HEK293 (cell line): ENCODE measurements around the gene FRMD4B.
"Not testable (repeated sequence)": the region's sequence is repeated elsewhere in the genome, so short reads cannot be mapped to it uniquely, and the experiment has no call there.

ENCODE experiments used
- CTCF ChIA-PET: fragments of 350-600 bp; formaldehyde crosslinking; extraction: SDS; loops from one replicate; lab custom pipeline; 2021; ENCODE audit warnings: antibody characterized with exemption; lab: Yijun Ruan, JAX
- POLR2A ChIA-PET: fragments of 300-600 bp; formaldehyde crosslinking; extraction: SDS; loops from one replicate; lab custom pipeline; 2020; ENCODE audit warnings: antibody characterized with exemption, inconsistent platforms; lab: Yijun Ruan, JAX
- H3K27ac ChIP-seq: fragments of 200-500 bp; sonication (Bioruptor generic); 2 replicates; pipeline ENCODE4 v1.5.1; 2014; ENCODE audit warnings: low read depth, low read length, control low read depth, inconsistent platforms; ENCODE audit errors: extremely low read depth
- H3K36me3 ChIP-seq, 2 experiments: fragments of 200-500 bp in 1 of 2; sonication (Bioruptor generic) in 1 of 2; 1 replicate in 1 of 2; 2 replicates in 1 of 2; pipeline ENCODE4 v1.5.1; 2014 to 2017; ENCODE audit warnings: inconsistent platforms in 2 of 2, low read length in 2 of 2; ENCODE audit not compliant: control insufficient read depth in 2 of 2, insufficient read depth in 1 of 2
- H3K4me1 ChIP-seq: fragments of 200-500 bp; sonication (Bioruptor generic); 2 replicates; pipeline ENCODE4 v1.5.1; 2014; ENCODE audit warnings: mild to moderate bottlenecking, low read length, inconsistent platforms; ENCODE audit not compliant: control insufficient read depth, insufficient read depth
- H3K4me3 ChIP-seq: 2 replicates; pipeline ENCODE4 v1.5.1; 2011; ENCODE audit warnings: low read depth, mild to moderate bottlenecking, control low read depth, low read length, moderate library complexity
- H3K9me3 ChIP-seq: fragments of 200-500 bp; sonication (Bioruptor generic); 2 replicates; pipeline ENCODE4 v1.5.1; 2014; ENCODE audit warnings: low read depth, low read length, inconsistent platforms; ENCODE audit not compliant: control insufficient read depth, insufficient read depth
- EGR2 ChIP-seq: fragments of 450-650 bp; formaldehyde crosslinking; IDR thresholded peaks from 2 replicates; pipeline ENCODE4 v1.5.1; 2016; ENCODE audit warnings: low read depth, missing biosample characterization, missing genetic modification characterization
- HIC1 ChIP-seq: fragments of 450-650 bp; formaldehyde crosslinking; IDR thresholded peaks from 2 replicates; pipeline ENCODE4 v1.5.1; 2016; ENCODE audit warnings: missing biosample characterization, missing genetic modification characterization
- PRDM2 ChIP-seq: fragments of 450-650 bp; formaldehyde crosslinking; IDR thresholded peaks from 2 replicates; pipeline ENCODE4 v1.5.1; 2016; ENCODE audit warnings: missing biosample characterization, missing genetic modification characterization, borderline replicate concordance
- RBAK ChIP-seq: fragments of 450-650 bp; formaldehyde crosslinking; IDR thresholded peaks from 2 replicates; pipeline ENCODE4 v1.5.1; 2016; ENCODE audit warnings: missing biosample characterization, missing genetic modification characterization
- TCF7L2 ChIP-seq: IDR thresholded peaks from 2 replicates; pipeline ENCODE4 v1.6.1; 2011; ENCODE audit warnings: low read depth, mild to moderate bottlenecking, inconsistent platforms, low read length, moderate library complexity, borderline replicate concordance
- YY2 ChIP-seq: fragments of 450-650 bp; formaldehyde crosslinking; IDR thresholded peaks from 2 replicates; pipeline ENCODE4 v1.5.1; 2016; ENCODE audit warnings: missing biosample characterization, missing genetic modification characterization
- ZBTB17 ChIP-seq: fragments of 450-650 bp; formaldehyde crosslinking; IDR thresholded peaks from 2 replicates; pipeline ENCODE4 v1.5.1; 2016; ENCODE audit warnings: missing biosample characterization, missing genetic modification characterization
- ZEB2 ChIP-seq: fragments of 450-650 bp; formaldehyde crosslinking; IDR thresholded peaks from 2 replicates; pipeline ENCODE4 v1.5.1; 2016; ENCODE audit warnings: missing biosample characterization, missing genetic modification characterization
- ZNF112 ChIP-seq: fragments of 450-650 bp; formaldehyde crosslinking; IDR thresholded peaks from 2 replicates; pipeline ENCODE4 v1.5.0; 2017; ENCODE audit warnings: missing biosample characterization, missing genetic modification characterization
- ZNF16 ChIP-seq: fragments of 450-650 bp; formaldehyde crosslinking; IDR thresholded peaks from 2 replicates; pipeline ENCODE4 v1.5.1; 2016; ENCODE audit warnings: low read depth, missing biosample characterization, missing genetic modification characterization
- ZNF169 ChIP-seq: fragments of 450-650 bp; formaldehyde crosslinking; IDR thresholded peaks from 2 replicates; pipeline ENCODE4 v1.5.1; 2016; ENCODE audit warnings: missing biosample characterization, missing genetic modification characterization
- ZNF221 ChIP-seq: fragments of 450-650 bp; formaldehyde crosslinking; IDR thresholded peaks from 2 replicates; pipeline ENCODE4 v1.5.1; 2017; ENCODE audit warnings: missing biosample characterization, missing genetic modification characterization, borderline replicate concordance
- ZNF274 ChIP-seq, 2 experiments: fragments of 200-500 bp in 1 of 2; fragments of 450-650 bp in 1 of 2; sonication (Bioruptor generic) in 1 of 2; formaldehyde crosslinking in 1 of 2; IDR thresholded peaks; 2 replicates each; pipeline versions ENCODE4 v1.5.1 to v1.6.1; 2014 to 2016; ENCODE audit warnings: borderline replicate concordance in 1 of 2, inconsistent platforms in 1 of 2, low read length in 1 of 2, missing biosample characterization in 1 of 2, missing genetic modification characterization in 1 of 2
- ZNF354C ChIP-seq: fragments of 450-650 bp; formaldehyde crosslinking; IDR thresholded peaks from 2 replicates; pipeline ENCODE4 v1.5.1; 2016; ENCODE audit warnings: missing biosample characterization, missing genetic modification characterization, low read depth, borderline replicate concordance
- ZNF366 ChIP-seq: fragments of 450-650 bp; formaldehyde crosslinking; conservative IDR thresholded peaks from 2 replicates; pipeline ENCODE4 v1.5.1; 2016; ENCODE audit warnings: missing biosample characterization, missing genetic modification characterization
- ZNF571 ChIP-seq: fragments of 450-650 bp; formaldehyde crosslinking; IDR thresholded peaks from 2 replicates; pipeline ENCODE4 v1.5.0; 2017; ENCODE audit warnings: missing biosample characterization, missing genetic modification characterization
- ZNF658 ChIP-seq: fragments of 450-650 bp; formaldehyde crosslinking; IDR thresholded peaks from 2 replicates; pipeline ENCODE4; 2016; ENCODE audit warnings: missing biosample characterization, missing genetic modification characterization
- ZNF664 ChIP-seq: fragments of 450-650 bp; formaldehyde crosslinking; IDR thresholded peaks from 2 replicates; pipeline ENCODE4 v1.5.1; 2016; ENCODE audit warnings: missing biosample characterization, missing genetic modification characterization
- ZNF785 ChIP-seq: fragments of 450-650 bp; formaldehyde crosslinking; IDR thresholded peaks from 2 replicates; pipeline ENCODE4 v1.5.1; 2016; ENCODE audit warnings: missing biosample characterization, missing genetic modification characterization
- ZNF791 ChIP-seq: fragments of 450-650 bp; formaldehyde crosslinking; IDR thresholded peaks from 2 replicates; pipeline ENCODE4 v1.5.1; 2016; ENCODE audit warnings: missing biosample characterization, missing genetic modification characterization
- ZSCAN23 ChIP-seq: fragments of 450-650 bp; formaldehyde crosslinking; IDR thresholded peaks from 2 replicates; pipeline ENCODE4 v1.5.1; 2016; ENCODE audit warnings: missing biosample characterization, missing genetic modification characterization
- TF ChIP-seq, protein P1 (sequence below): fragments of 450-650 bp; formaldehyde crosslinking; IDR thresholded peaks from 2 replicates; pipeline ENCODE4 v1.5.1; 2016; ENCODE audit warnings: missing biosample characterization, missing genetic modification characterization

FRMD4B gene

DNA sequence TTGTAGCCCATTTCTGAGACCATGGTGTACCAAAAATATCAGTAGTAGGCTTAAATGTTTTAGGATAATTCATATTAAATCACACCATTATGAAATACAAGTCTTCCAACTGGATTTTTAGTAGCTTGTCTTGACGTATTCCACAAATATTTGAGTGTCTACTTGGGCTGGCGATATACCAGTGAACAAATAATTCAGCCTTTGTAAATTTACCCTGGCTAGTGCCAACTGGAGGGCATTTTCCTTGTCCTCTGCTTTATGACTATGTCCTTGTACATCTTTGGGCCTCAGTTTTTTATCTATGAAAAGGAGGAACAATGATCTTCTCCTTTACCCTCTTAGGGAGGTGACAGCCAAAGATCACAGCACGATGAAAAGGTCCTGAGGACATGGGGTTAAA, 114.8 kb downstream of the FRMD4B start (continued):
- TF ChIP-seq ZNF112 (tag by site-specific recombination): no peak
- no peak for TF ChIP-seq RBAK
- no peak for TF ChIP-seq ZNF785 (tag by site-specific recombination)
- no peak for TF ChIP-seq ZNF791 (tag by site-specific recombination)
- no peak for TF ChIP-seq PRDM2 (tag by site-specific recombination)
- no peak for TF ChIP-seq ZSCAN23

DNA sequence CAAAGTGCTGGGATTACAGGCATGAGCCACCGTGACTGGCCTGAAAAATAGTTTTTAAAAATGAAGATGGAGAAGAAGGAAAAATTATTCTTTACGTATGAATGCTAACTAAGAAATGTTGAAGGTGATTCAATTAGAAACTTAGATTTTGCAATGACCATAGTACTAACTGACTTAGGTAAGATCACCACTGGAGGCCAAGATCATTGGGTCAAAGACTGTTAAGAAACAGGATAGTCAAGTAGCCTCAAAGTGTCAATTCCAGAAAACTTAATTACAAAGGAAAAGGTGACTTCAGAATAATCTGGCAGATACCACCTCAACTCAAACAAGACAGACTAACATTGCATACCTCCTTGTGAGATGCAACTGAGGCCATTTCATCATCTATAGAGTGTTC, 119.3 kb downstream of the FRMD4B start:
- Histone ChIP-seq H3K9me3 (no peaks in the 10 kb centered on the region), H3K4me1 (no peaks in the 10 kb centered on the region), H3K27ac (no peak overlapping the region)
- ChIA-PET CTCF (interaction anchor here (0.6 kb wide), 1 partner anchor 103 kb away, joined by 3 read pairs; no protein-coding TSS in a partner anchor), POLR2A (no interaction called here)
- TF ChIP-seq ZBTB17 (tag by site-specific recombination) (no peak), ZNF16 (tag by site-specific recombination) (no peak), ZNF664 (tag by site-specific recombination) (no peak), YY2 (tag by site-specific recombination) (no peak), ZNF571 (tag by site-specific recombination) (no peak), ZNF354C (tag by site-specific recombination) (no peak), ZNF658 (no peak), ZNF221 (tag by site-specific recombination) (no peak), ZEB2 (tag by site-specific recombination) (no peak), ZNF366 (no peak), TCF7L2 (no peak), HIC1 (tag by site-specific recombination) (no peak), EGR2 (tag by site-specific recombination) (no peak), ZNF274 (IDR thresholded peaks at IDR 0.05; ENCODE audit: low read length) (no peak), ZNF274 (tag by site-specific recombination; IDR thresholded peaks at IDR 0.05; ENCODE audit: borderline replicate concordance) (no peak), ZNF169 (tag by site-specific recombination) (no peak)
- TF ChIP-seq, protein P1, sequence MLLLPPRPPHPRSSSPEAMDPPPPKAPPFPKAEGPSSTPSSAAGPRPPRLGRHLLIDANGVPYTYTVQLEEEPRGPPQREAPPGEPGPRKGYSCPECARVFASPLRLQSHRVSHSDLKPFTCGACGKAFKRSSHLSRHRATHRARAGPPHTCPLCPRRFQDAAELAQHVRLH (tag by site-specific recombination): no peak
- TF ChIP-seq, all 188 proteins: peak for 0
- Histone ChIP-seq H3K4me3 (no peak overlapping the region), H3K36me3 (no peaks in the 10 kb centered on the region)

DNA sequence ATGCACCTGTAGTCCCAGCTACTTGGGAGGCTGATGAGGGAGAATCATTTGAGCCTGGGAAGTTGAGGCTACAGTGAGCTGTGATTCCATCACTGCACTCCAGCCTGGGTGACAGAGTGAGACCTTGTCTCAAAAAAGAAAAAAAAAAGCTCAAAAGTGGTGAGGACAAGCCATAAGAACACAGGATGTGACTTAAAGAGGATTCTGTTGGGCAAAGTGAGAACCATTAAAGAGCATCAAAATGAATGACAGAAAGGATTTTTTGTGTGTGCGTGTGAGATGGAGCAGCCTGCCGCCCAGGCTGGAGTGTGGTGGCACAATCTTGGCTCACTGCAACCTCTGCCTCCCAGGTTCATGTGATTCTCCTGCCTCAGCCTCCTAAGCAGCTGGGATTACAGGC, 119.8 kb downstream of the FRMD4B start:
- H3K4me3 ChIP-seq, POLR2A ChIA-PET, H3K36me3 ChIP-seq, H3K4me1 ChIP-seq, H3K9me3 ChIP-seq, H3K27ac ChIP-seq: not testable (repeated sequence)
- CTCF ChIA-PET: interaction anchor here (0.6 kb wide), 1 partner anchor 102 kb away, joined by 3 read pairs; no protein-coding TSS in a partner anchor

- CTCF ChIA-PET: interaction anchor here (1.2 kb wide), 1 partner anchor 99 kb away, joined by 4 read pairs; no protein-coding TSS in a partner anchor
- POLR2A ChIA-PET, H3K9me3 ChIP-seq, H3K36me3 ChIP-seq, H3K27ac ChIP-seq, H3K4me1 ChIP-seq, H3K4me3 ChIP-seq: not testable (repeated sequence)
Measured at GRCh38 chr3:69260843-69261405, 125.0 kb downstream of the FRMD4B start.
